AG20443 (cell line): ENCODE data around the gene GRSF1.
"Not testable (repeated sequence)": the region's sequence is repeated elsewhere in the genome, so short reads cannot be mapped to it uniquely, and the experiment has no call there.

Experiments
- DNase-seq: peaks from one replicate; pipeline ENCODE4 v3.0.0; 2012; ENCODE audit warnings: low spot score, mixed read lengths

The GRSF1 gene

GRCh38 chr4:70833675-70834074 lies 6.0 kb downstream of the GRSF1 start:
- no peak for DNase-seq

- DNase-seq: no peak
Observed at GRCh38 chr4:70831293-70831692, 8.4 kb downstream of the GRSF1 start.

- no peak for DNase-seq
Observed at GRCh38 chr4:70830054-70830453, 9.6 kb downstream of the GRSF1 start.

- no peak for DNase-seq
Observed at GRCh38 chr4:70829492-70829891, 10.2 kb downstream of the GRSF1 start.

GRCh38 chr4:70829015-70829414 lies 10.7 kb downstream of the GRSF1 start:
- no peak for DNase-seq

- DNase-seq: no peak
Observed at GRCh38 chr4:70818921-70819320, 20.8 kb downstream of the GRSF1 start.

GRCh38 chr4:70818173-70818855 lies 21.4 kb downstream of the GRSF1 start:
- no peak for DNase-seq

- DNase-seq: no peak
Observed at GRCh38 chr4:70816894-70817293, 22.8 kb downstream of the GRSF1 start.

- DNase-seq: no peak
Observed at GRCh38 chr4:70815370-70815769, 24.3 kb downstream of the GRSF1 start.

GRCh38 chr4:70808151-70808550 lies 31.5 kb downstream of the GRSF1 start:
- DNase-seq: no peak

- no peak for DNase-seq
Observed at GRCh38 chr4:70802928-70803580, 36.6 kb downstream of the GRSF1 start.

- no peak for DNase-seq
Observed at GRCh38 chr4:70801265-70801809, 38.4 kb downstream of the GRSF1 start.

- DNase-seq: no peak
Observed at GRCh38 chr4:70793626-70794025, 46.1 kb downstream of the GRSF1 start.

- no peak for DNase-seq
Observed at GRCh38 chr4:70788733-70789132, 51.0 kb downstream of the GRSF1 start.

GRCh38 chr4:70787496-70787895 lies 52.2 kb downstream of the GRSF1 start:
- no peak for DNase-seq

- DNase-seq: no peak
Observed at GRCh38 chr4:70783096-70783495, 56.6 kb downstream of the GRSF1 start.

GRCh38 chr4:70778888-70779422 lies 60.7 kb downstream of the GRSF1 start:
- DNase-seq: no peak

- DNase-seq: no peak
Observed at GRCh38 chr4:70772929-70773555, 66.6 kb downstream of the GRSF1 start.

- not testable (repeated sequence) for DNase-seq
Observed at GRCh38 chr4:70769396-70769795, 70.3 kb downstream of the GRSF1 start.

- DNase-seq: peak; percentile 12
Observed at GRCh38 chr4:70768301-70768948, 71.3 kb downstream of the GRSF1 start.
